Peyer's patch (tissue), 4 donors: ENCODE measurements around the gene CPLANE2.

ENCODE experiments used
- CTCF ChIP-seq, 6 experiments: fragments of 450-650 bp in 4 of 6; fragments of 200-600 bp in 2 of 6; sonication (generic) in 1 of 6; IDR thresholded peaks; one replicate each; pipeline ENCODE4 v1.5.1; 2017 to 2019; ENCODE audit warnings: antibody characterized with exemption in 6 of 6, mild to moderate bottlenecking in 3 of 6, moderate library complexity in 1 of 6
- POLR2A ChIP-seq, 2 donors: fragments of 450-650 bp; IDR thresholded peaks; one replicate each; pipeline ENCODE4 v1.5.1; 2017; ENCODE audit warnings: antibody characterized with exemption in 2 of 2, mild to moderate bottlenecking in 2 of 2, moderate library complexity in 2 of 2

DNA sequence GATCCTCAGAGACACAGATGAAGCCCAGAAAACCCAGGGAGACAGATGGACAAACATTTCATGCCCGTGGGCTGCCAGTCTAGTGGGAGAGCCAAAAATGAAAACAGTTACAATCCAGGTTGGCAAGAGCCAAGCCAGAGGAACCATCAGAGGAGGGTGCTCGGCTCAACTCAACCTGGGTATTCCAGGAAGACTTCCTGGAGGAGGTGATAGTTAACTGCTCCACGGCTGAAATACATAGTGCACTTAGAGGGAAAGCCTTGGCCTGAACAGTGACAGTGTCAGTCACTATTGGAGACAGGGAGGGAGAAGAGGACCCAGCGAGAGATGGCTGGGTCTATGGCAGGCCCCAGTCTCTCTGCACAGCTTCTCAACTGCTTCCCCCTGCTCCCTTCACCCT, 26.4 kb downstream of the CPLANE2 start:
- TF ChIP-seq CTCF (IDR thresholded peaks at IDR 0.05) (no peak), POLR2A (IDR thresholded peaks at IDR 0.05) (no peak)
